ENCODE measurements around the gene ERCC5.

DNA sequence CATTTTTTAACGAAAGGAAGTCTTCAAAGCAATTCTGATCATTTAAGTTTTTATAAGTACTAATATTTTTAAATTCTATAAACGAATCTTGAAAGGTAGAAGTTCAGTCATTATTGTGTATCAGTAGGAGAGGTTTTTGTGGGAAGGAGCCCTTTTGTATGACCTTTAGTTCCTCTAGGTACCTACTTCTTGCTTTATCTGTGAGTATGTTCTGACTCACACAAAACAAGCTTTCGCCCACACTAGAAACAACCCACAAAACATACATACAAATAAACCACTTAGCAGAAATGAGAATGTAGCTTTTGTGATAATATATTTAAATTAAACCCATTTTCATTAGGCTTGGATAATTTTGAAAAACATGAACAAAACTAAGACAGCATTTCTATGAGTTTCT is 27.8 kb downstream of the ERCC5 start:
- TF ChIP-seq, protein P1, sequence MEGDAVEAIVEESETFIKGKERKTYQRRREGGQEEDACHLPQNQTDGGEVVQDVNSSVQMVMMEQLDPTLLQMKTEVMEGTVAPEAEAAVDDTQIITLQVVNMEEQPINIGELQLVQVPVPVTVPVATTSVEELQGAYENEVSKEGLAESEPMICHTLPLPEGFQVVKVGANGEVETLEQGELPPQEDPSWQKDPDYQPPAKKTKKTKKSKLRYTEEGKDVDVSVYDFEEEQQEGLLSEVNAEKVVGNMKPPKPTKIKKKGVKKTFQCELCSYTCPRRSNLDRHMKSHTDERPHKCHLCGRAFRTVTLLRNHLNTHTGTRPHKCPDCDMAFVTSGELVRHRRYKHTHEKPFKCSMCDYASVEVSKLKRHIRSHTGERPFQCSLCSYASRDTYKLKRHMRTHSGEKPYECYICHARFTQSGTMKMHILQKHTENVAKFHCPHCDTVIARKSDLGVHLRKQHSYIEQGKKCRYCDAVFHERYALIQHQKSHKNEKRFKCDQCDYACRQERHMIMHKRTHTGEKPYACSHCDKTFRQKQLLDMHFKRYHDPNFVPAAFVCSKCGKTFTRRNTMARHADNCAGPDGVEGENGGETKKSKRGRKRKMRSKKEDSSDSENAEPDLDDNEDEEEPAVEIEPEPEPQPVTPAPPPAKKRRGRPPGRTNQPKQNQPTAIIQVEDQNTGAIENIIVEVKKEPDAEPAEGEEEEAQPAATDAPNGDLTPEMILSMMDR (IDR thresholded peaks at IDR 0.05 in 8 of 11, conservative IDR thresholded peaks at IDR 0.05 in 3 of 11): no peak
- no peak for TF ChIP-seq POLR2AphosphoS5 (IDR thresholded peaks at IDR 0.05)

Measured in spleen (tissue), 7 donors.